ENCODE results near the gene TBC1D8. TPM values are rescaled to one million over a fixed set of nuclear protein-coding genes. Genes with fewer than 3 reads are reported as not detected.
"Not testable (repeated sequence)": the region's sequence is repeated elsewhere in the genome, so short reads cannot be mapped to it uniquely, and the experiment has no call there.

TBC1D8 gene
- total RNA-seq, 4 donors from 2014 or later = 77.6 to 511 (median 239) TPM

- Histone ChIP-seq H3K4me3 (no peak overlapping the region), H3K27me3 (no peaks in the 10 kb centered on the region), H3K27ac (no peak overlapping the region), H3K36me3 (no peaks in the 10 kb centered on the region), H3K9me3 (no peaks in the 10 kb centered on the region), H3K4me1 (no peaks in the 10 kb centered on the region)
- DNase-seq = no peak
- TF ChIP-seq CTCF (IDR thresholded peaks at IDR 0.05) = no peak
- TF ChIP-seq POLR2A (IDR thresholded peaks at IDR 0.05) = no peak
Measured at GRCh38 chr2:101185656-101186055, 34.5 kb upstream of the TBC1D8 start.

- no peaks in the 10 kb centered on the region for H3K4me1 ChIP-seq
- no peaks in the 10 kb centered on the region for H3K36me3 ChIP-seq
- no peak overlapping the region for H3K27ac ChIP-seq
- DNase-seq = no peak
- H3K9me3 ChIP-seq = no peaks in the 10 kb centered on the region
- H3K4me3 ChIP-seq = no peak overlapping the region
- H3K27me3 ChIP-seq = no peaks in the 10 kb centered on the region
- TF ChIP-seq CTCF (IDR thresholded peaks at IDR 0.05) (no peak), POLR2A (IDR thresholded peaks at IDR 0.05) (no peak)
Measured at GRCh38 chr2:101185085-101185484, 33.9 kb upstream of the TBC1D8 start.

- no peak for DNase-seq
- Histone ChIP-seq H3K27me3 (no peaks in the 10 kb centered on the region), H3K4me1 (no peaks in the 10 kb centered on the region), H3K4me3 (no peak overlapping the region), H3K9me3 (no peaks in the 10 kb centered on the region), H3K36me3 (no peaks in the 10 kb centered on the region), H3K27ac (no peak overlapping the region)
- no peak for TF ChIP-seq CTCF (IDR thresholded peaks at IDR 0.05)
- TF ChIP-seq POLR2A (IDR thresholded peaks at IDR 0.05) = no peak
Measured at GRCh38 chr2:101179982-101180381, 28.8 kb upstream of the TBC1D8 start.

- Histone ChIP-seq H3K9me3 (peaks cover 0 to 5% (median 0%) of the 10 kb centered on the region in 4 donors), H3K27me3 (no peaks in the 10 kb centered on the region), H3K4me1 (no peaks in the 10 kb centered on the region), H3K4me3 (no peak overlapping the region), H3K27ac (no peak overlapping the region), H3K36me3 (no peaks in the 10 kb centered on the region)
- TF ChIP-seq POLR2A (IDR thresholded peaks at IDR 0.05) = no peak
- no peak for TF ChIP-seq CTCF (IDR thresholded peaks at IDR 0.05)
- DNase-seq = no peak
Measured at GRCh38 chr2:101176803-101177202, 25.6 kb upstream of the TBC1D8 start.

GRCh38 chr2:101175991-101176390 is 24.8 kb upstream of the TBC1D8 start:
- DNase-seq = no peak
- TF ChIP-seq POLR2A (IDR thresholded peaks at IDR 0.05) = no peak
- no peak for TF ChIP-seq CTCF (IDR thresholded peaks at IDR 0.05)
- Histone ChIP-seq H3K4me1 (no peaks in the 10 kb centered on the region), H3K36me3 (no peaks in the 10 kb centered on the region), H3K4me3 (no peak overlapping the region), H3K9me3 (peaks cover 0 to 5% (median 0%) of the 10 kb centered on the region in 4 donors), H3K27ac (no peak overlapping the region), H3K27me3 (no peaks in the 10 kb centered on the region)

GRCh38 chr2:101173707-101174295 is 22.6 kb upstream of the TBC1D8 start:
- Histone ChIP-seq H3K4me1 (no peaks in the 10 kb centered on the region), H3K27me3 (no peaks in the 10 kb centered on the region), H3K9me3 (peaks cover 0 to 5% (median 0%) of the 10 kb centered on the region in 4 donors), H3K36me3 (no peaks in the 10 kb centered on the region), H3K27ac (peak overlapping the region in 1 of 4 donors; percentile 51), H3K4me3 (no peak overlapping the region)
- no peak for TF ChIP-seq POLR2A (IDR thresholded peaks at IDR 0.05)
- TF ChIP-seq CTCF (IDR thresholded peaks at IDR 0.05) = no peak
- peak in 2 of 3 donors; percentile 54 to 71 for DNase-seq

- DNase-seq, H3K4me3 ChIP-seq, H3K36me3 ChIP-seq, H3K4me1 ChIP-seq, H3K9me3 ChIP-seq, H3K27ac ChIP-seq, H3K27me3 ChIP-seq: not testable (repeated sequence)
Measured at GRCh38 chr2:101169822-101170221, 18.6 kb upstream of the TBC1D8 start.
